Suppressor macrophage (primary cell): ENCODE data around the gene C1QTNF12.

Source experiments
- DNase-seq, 4 experiments: peaks; one replicate each; pipeline ENCODE4 v3.0.0-alpha.2; 2020 to 2022

Gene C1QTNF12

DNA sequence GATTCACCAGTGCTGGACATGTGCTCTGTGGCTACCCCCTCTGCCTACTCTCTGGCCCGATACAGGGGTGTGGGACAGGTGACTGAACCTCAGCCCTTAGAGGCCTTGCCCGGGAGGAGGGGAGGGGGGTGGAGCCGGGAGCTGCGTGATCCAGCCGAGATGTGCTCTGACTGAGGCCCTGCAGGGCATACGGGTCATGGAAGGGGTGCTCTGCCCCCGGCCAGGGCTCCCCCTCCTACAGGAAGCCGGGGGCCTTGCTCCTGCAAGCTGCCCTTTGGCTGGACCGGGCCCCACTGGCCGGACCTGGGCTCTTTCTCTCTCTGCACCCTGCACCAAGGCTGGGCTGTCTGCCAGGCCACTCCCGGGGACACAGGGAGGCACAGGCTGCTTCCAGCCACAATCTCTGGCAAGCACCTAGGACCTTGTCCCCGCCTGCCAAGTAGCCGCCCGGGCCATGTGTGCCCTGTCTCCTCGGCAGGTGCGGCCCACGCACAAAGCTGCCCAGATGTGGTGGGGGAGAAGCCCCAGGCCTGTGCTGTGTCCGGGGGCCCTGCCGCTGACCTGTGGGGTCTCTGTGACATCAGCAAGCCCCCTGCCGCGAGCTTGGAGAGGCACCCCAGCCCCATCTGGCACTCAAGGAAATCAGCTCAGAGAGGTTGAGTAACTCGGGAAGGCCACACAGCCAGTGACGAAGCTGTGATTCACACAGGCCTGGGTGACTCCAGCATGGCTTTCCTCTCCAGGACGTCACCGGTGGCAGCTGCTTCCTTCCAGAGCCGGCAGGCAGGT is 35.2 kb upstream of the C1QTNF12 start:
- DNase-seq, result peak; percentile 17 to 55 (median 29)

DNA sequence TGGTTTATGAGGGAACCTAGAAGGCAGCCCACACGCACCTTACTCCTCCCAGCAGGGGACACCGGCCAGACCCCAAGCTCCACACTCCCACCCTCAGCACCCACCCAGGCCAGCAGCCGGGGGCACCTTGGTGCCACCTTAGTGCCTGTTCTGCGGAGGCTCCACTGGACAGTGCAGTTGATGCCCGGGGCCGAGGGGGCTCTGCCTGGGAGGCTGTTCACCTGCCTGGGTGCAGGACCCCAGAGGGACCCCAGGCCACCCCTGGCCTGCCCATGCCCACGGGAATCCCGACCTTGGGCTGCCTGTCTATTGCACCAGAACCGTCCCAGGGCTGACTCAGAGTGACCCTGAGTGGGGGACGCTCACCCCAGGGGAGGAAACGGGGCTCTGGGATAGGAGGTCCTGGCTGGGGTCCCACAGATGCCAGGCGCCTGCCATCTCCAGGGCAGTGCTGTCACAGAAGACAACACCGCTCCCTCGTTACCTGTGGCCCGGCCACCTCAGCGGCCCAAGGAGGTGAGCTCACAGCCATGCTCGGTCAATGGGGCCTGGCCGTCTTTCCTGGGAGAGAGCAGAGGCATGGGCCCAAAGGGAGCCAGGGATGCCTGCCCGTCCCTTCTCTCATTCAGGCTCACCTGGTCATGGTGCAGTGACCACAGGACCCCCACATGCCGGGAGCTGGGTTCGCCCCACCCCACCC is 34.4 kb upstream of the C1QTNF12 start:
- DNase-seq, result no peak

DNA sequence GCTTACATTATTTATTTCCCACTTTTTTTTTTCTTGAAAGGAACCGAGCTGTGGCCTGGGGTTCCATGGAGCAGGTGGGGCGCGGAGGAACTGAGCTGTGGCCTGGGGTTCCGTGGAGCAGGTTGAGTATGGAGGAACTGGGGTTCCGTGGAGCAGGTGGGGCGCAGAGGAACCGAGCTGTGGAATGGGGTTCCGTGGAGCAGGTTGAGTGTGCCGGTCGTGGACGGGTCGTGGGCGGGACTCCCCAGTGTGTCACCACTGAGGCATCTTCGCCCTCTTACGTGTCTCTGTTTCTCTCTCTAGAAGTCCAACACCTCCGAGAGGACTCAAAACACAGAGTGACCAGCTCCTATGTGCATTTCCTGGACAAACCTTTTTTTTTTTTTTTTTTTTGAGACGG is 32.5 kb upstream of the C1QTNF12 start:
- DNase-seq, result no peak

DNA sequence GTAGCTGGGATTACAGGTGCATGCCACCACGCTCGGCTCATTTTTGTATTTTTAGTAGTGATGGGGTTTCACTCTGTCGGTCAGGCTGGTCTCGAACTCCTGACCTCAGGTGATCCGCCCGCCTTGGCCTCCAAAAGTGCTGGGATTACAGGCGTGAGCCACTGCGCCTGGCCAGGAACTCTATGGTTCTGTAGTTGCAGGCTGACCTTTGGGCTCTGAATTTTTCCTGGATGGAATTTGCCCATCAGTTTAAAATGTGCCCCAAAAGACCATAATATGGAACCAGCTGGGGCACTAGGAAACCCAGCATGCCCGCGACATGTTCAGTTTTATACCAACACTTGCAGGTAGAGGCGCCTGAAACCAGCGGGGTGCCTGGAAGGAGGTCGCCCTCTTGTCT is 32.1 kb upstream of the C1QTNF12 start:
- DNase-seq, result no peak

DNA sequence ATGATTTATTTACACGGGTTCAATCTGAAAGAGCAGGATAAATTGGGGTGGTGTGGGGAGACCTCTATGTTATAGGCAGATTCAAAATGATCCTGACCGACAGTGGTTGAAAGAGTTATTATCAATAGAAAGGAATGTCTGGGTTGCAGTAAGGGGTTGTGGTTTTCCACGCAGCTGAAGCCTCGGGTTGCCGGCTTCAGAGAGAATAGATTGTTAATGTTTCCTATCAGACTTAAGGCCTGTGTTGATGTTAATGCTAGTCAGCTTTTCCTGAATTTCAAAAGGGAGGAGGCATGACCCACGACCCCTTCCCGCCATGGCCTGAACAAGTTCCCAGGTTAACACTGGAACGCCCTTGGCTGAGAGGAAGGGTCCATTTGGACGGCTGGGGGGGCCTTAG is 29.3 kb upstream of the C1QTNF12 start:
- no peak for DNase-seq

DNA sequence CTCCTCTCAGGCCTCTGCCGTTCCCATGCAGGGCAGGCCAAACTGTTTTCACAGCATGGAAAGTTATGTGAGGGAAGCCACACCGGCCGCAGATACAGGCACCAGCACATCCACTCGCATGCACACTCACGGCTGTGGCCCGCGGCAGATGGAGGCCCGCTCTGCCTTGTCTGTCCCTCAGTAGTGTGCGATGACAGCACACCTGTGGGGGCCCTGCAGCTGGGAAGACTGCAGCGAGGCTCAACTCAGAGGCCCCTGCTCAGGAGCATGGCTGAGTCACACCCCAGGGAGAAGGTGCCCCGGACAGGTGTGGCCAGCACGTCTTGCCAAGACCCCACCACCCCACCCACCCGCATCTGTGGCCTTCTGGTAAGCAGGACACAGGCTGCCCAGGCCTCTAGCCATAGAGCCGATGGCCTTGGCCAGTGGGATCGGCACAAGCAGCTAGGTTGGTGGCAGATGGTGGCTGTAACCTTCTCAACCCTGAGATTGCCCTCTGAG is 28.5 kb upstream of the C1QTNF12 start:
- DNase-seq, result no peak

DNA sequence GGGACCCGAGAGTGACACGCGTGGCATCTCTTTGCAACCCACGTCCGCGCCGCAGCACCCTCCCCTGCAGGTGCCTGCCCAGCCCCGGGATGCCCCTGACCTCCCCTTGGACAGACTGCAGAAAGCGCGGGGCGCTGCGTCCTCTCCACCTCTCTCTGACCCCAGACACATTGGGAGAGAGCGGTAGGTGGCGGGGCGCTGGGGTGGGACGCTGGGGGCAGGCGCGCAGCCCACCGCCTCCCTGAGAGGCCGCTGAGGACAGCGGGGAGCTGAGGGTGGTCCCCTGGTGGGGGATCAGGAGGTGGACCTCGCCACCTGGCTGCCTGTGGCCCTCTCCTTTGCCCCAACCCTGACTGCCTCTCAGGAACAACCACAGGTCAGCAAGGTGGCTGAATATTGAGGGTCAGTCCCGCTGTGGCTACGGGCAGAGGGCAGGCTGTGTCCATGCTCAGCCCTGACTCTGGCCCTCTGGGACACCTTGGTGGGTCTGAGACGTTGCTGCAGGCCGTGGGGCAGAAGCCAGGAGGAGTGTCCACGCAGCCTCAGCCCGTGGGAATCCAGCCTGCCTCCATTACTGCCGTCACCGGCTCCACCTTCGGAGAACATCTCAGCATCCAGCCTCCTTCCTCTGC is 27.9 kb upstream of the C1QTNF12 start:
- DNase-seq, result no peak

DNA sequence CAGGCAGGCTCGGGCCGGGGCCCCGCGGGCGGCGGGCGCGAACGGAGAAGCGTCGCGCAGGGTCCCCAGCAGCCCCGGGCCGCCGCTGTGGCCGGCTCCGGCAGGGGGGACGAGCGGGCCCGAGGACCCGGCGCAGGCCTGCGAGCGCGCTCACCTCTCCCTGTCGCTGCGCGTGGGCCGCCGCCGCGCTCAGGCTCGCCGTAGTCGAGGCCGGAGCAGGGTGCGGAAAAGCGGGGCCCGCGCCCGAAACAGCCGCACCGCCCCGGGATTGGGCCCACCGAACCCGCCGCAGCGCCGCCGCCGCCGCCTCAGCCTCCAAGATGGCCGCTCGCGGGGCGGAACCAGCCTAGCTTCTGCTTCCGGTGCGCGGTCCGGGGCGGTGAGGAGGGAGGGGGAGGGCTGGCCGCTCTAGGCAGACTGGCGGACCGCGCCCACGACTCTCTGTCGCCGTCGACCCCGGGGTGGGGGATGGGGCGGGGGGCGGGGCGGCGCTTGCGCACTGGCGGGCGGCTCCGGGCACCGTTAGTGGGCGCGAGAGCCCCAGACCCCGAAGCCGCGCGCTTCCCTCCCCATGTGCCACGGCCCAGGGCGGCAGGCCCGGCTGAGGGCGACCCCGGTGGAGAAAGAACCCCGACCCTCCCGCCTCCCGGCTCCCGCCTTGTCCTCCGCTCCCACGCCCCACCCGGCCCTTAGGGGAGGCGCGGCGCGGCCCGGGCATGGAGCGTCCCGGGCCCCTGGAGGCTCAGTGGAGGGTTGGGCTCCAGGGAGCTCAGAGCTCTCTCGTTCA is 27.2 kb upstream of the C1QTNF12 start, which contains the start of gene UBE2J2:
UBE2J2 (minus strand) TSS at position 343 of the 787 bp plus-strand sequence. CDS start 5,862 bp downstream, outside the sequence.
- peak; percentile 92 to 97 (median 95) for DNase-seq

DNA sequence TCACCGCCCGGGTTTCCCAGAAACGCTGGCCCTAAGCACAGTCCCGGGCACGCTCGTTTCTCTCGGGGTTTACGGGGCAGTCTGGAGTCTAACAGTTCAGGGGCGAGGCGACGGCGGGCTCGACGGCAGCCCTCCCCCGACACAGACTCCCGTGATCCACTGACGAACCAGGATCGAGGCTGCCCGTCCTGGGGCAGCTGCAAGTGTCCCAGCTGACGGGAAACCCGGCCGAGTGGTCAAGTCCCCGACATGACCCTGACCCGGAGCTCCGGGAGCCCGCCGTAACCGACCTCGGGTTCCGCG is 26.6 kb upstream of the C1QTNF12 start:
- peak; percentile 13 to 59 (median 40) for DNase-seq

DNA sequence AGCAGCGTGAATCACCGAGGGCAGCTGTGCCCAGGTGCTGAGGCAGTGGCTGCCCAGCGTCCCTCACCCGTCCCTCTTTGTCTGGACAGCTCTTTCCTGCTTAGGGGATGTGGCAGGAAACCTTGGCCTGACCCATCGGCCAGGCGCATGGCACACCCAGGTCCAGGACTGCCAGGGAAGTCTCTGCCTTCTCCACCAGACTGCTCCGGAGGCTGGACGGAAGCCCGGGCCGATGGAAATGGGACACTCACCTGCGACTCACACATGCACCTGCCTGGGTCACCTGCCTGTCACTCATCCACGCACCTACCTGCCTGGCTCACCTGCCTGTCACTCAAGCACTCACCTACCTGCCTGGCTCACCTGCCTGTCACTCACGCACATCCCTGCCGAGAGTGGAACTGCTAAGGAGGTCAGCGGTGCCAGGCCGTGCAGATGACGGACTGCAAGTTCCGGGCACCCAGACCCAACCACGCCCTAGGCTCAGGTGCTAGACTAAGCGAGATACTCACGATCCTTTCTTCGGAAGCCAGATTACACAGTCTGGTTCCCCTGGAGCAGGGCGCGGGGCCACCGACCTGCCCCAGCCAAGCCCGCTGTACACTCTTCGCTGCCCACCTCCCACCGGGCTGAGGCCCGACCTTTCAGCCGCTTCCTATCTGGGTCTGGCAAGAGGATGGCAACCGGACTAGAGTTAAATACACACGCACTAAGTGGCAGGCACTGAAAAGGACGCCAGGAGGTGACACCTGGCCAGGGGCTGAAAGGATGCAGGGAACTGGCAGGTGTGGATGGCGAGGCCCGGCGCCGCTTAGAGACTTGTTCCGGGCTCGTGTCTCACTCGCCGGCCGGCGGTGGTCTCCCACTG is 26.1 kb upstream of the C1QTNF12 start:
- DNase-seq, result peak in 1 of 4 experiments; percentile 4

DNA sequence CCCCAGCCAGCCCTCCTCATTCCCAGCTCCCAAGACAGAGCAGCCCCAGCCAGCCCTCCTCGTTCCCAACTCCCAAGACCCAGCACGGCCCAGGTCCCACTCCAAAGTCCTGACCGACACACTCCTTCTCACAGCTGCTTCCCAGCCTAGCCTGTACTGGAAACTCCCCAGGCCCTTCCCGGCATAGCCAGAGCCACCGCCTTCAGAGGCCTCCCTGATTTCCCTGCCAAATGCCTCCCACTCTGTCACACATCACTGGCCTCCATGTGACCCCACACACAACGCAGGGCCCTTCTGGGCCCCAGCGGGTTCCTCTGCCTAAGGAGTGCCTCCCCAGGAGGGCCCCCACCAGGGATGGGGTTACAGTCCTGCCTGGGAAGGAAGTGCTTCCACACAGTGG is 24.3 kb upstream of the C1QTNF12 start:
- no peak for DNase-seq

DNA sequence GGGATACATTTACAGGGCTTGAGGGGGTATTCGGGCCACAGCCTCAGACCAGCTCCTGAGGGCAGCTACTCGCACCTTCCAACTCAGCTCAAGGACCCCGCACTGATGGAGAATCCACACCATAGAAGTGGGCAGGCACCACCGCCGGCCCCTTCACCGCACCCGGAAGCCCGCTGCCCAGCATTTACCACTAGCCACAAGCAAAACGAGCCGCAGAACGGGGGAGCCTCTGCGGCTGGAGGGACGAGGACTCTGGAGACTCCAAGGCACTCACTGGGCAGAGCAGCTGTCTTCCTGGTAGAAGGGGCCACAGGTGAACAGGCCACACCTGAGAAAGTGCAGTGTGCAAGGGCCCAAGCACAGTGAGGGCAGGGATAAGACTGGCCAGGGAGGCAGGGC is 21.8 kb upstream of the C1QTNF12 start:
- DNase-seq, result no peak

DNA sequence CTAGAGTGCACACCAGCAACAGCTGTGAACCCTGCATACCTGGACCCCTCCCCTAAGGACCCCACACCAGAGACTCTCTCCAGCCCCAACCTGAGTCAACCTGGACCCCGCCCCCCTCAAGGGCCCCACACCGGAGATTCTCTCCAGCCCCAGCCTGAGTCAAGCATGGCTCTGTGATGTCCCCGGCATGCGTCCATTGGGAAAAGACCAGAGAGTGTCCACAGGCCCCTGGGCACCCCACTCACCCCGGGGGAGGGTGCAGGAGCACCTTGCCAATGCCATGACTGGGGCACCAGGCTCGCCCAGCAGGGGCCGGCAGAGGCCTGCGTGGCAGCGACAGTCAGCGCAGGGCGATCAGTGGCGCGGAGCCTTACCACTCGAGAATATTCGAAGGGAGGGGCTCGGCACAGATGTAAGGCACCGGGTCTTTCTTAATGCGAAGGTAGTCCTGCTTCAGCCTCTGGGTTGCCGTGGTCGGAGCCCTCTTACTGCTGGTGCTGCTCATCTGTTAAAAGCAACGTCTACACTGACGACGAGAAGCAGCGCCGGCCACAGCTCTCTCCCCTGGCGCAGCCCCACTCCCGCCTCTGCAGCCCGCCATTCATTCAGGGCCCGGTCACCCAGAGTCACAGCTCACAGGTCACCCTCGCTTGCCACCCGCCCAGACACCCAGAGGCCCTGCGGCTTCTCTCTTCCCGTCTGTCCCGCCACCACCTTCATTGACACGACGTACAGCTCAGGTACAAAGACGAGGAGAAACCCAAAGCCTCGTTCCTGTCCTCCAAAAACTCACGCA is 21.2 kb upstream of the C1QTNF12 start:
- no peak for DNase-seq

DNA sequence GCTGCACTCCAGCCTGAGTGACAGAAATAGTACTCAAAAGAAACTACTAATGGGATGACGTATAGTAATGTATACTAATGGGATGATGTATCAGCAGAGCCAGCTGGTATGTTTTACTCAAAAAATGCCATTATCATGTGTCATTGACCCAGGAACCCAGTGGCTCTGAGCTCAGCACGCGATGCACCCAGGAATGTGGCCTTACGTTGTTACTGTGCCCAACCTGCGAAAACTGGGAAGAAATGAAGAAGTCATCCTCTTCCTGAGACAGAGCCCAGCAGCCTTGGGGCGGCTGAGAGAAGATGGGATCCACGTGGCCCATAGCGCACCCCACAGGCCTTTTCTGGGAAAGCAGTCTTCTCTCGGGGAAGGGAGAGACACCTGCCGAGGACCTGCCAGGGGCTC is 18.3 kb upstream of the C1QTNF12 start:
- peak in 2 of 4 experiments; percentile 15 to 37 for DNase-seq

DNA sequence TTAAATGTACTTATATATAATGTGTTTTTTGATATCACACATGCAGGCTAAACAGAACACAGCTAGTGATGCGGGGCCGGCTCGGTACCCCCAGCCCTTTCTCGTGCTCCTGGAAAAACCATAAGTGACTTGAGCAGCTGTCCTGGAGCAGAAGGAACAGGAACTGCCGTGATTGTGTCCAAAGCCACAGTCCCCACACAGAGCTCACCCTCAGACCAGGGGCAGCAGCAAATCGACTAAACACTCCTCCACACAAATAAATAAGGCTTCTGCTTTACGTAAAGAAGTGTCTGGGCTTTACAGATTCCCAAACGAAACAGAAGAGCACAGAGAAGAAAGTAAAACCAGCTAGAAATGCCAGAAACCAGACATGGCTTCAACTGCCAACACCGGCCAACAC is 17.5 kb upstream of the C1QTNF12 start:
- DNase-seq, result no peak

DNA sequence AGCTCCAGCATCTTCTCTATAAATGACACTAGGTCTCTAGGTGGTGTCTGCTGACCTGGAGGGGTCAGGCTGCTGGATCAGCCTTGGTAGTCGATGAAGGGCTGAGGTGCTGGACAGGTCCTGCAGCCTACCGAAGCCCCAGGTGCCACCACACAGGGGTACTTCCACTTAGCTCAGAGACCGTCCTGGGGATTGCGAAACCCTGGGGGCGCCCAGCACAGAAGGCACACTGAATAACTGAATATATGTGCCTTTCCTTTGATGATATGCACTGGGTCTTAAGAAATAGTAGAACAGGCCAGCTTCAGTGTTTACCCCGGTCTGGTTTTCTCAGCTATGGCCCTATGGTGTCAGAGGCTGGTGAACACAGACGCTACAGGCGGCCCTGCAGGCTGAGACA is 16.2 kb upstream of the C1QTNF12 start:
- no peak for DNase-seq

DNA sequence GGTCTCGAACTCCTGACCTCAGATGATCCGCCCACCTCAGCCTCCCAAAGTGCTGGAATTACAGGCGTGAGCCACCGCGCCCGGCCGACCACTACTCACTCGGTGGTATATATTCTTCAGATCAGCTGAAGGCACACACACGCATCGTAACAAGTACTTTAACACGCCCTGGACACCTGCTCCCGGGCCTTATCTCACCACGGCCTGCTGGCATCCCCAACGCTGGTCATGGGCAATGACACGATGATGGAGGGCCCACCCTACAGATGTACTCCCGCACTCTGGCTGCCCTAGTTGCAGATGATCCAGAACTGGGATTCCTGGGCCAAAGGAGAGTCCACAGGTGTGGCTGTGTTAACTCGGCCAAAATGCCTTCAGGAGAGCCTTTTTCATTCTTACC is 15.5 kb upstream of the C1QTNF12 start:
- DNase-seq, result no peak

DNA sequence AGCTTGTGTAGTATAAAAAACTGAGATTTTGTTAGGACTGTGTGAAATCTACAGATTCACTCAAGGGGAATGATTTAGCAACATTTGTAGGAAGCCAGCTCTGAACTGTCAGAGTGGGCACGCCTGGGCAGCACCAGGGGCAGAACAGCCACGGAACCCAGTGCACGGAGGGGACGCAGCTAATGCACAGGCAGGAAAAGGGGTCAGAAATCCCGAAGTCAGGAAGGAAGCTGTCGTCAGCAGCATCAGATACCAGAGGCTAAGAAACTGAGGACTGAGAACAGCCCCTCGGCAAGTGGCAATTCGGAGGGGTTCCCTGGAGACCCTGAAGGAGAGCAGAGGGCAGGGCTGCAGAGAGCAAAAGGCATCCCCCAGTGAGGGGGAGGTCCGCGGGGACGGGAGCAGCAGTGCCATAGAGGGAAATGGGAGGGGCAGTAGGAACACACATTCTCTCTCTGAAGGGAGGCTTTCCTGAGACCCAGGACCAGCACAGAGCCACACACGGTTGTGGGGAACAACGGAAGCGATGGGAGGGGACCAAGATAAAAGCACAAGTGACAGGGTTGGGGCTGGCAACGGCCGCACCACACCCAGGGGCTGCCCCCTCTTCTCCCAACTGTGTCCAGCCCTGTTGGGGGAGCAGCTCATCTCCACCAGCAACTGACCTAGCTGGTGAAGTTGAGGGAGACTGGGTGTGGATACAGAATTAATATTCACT is 14.5 kb upstream of the C1QTNF12 start:
- no peak for DNase-seq

DNA sequence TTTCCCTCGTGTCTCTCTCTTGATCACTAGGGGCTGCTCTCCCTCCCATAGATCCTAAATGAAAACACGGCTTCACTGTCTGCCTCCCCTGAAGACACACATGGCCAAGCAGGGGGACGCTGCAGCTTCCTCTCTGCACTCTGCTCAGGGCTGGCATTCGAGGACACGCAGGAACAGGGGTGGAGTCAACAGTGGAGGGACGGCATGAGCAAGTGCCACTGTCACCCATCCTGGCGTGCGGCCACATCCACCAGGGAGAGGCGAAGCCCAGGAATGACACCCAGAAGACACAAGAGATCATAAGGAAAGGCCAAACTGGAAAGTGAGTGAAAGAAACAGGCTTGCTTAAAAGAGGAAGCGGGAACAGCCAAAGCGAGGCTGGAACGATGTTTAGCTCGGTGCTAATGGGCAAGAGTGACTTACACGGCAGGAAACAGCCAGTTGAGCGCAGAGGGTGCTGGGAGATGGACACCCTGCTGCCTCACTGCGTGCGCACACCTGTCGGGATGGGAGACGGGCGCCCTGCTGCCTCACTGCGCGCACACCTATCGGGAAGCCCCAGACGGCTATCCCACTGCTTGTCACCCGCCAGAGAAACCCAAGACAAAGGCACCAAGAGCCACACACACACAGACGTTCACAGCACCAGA is 13.6 kb upstream of the C1QTNF12 start:
- DNase-seq, result peak; percentile 44 to 58 (median 54)

DNA sequence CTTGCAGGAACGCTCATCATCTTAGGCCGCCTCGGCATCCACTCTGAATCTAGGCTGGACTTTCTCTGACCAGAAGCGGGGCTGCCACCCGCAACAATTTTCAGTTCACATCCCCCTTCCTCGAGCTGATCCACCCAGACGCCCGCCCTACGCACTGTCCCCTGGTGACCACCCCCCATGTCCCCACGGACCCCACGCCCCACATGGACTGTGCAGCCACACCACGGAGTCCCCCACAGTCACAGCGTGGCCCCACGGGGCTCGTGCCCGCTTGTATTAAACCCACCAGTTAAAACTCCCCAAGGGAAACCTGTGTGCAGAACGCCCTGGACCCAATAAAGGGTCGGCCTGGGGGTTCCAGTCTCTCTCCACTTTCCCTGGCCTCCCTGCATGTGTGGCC is 13.0 kb upstream of the C1QTNF12 start:
- DNase-seq, result no peak
